ENCODE data around the gene INHBA.

Gene INHBA

GRCh38 chr7:41702635-41703371 is at the start of gene INHBA:
INHBA (minus strand) TSS chr7:41703090; CDS start chr7:41700374, 2,716 bp downstream.
- no peak for DNase-seq

GRCh38 chr7:41752615-41753014 is 49.7 kb upstream of the INHBA start:
- DNase-seq = no peak

GRCh38 chr7:41750661-41751540 is 48.0 kb upstream of the INHBA start:
- DNase-seq = no peak

- no peak for DNase-seq
These were observed 45.1 kb upstream of the INHBA start for GRCh38 chr7:41747961-41748360.

DNA sequence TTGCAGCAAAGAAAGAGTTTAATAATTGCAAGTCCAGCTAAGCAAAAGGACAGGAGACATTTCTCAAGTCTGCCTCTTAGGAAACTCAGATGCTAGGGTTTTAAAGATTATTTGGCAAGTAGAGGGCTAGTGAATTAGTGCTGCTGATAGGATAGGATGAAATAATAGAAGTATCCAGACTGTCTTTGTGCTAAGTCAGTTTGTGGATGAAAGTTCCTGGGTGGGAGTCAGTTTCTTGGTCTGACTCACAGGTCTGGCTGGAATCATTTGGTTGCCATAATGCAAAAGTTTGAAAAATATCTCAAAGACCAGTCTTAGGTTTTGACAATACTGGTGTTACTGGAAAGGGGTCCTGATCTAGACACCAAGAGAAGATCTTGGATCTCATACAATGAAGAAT is 42.6 kb upstream of the INHBA start:
- DNase-seq = no peak

DNA sequence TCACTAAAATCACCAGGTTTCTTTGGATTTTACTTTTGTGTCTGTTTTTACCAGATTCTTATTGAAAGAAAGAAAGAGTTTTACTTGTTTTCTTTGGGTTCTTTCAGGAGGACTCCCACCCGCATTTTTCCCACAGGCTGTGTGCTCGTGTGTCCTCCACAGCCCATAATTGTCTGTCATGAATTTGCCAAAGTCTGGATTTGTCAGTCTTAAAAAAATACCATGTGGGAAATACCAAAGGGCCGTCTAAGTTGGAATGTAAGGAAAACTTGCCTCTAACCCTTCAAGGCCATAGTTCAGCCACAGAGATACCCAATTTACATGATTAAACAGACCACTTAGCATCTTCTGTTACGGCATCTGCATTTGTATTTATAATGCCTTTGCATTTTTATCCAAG is 41.3 kb upstream of the INHBA start:
- no peak for DNase-seq

DNA sequence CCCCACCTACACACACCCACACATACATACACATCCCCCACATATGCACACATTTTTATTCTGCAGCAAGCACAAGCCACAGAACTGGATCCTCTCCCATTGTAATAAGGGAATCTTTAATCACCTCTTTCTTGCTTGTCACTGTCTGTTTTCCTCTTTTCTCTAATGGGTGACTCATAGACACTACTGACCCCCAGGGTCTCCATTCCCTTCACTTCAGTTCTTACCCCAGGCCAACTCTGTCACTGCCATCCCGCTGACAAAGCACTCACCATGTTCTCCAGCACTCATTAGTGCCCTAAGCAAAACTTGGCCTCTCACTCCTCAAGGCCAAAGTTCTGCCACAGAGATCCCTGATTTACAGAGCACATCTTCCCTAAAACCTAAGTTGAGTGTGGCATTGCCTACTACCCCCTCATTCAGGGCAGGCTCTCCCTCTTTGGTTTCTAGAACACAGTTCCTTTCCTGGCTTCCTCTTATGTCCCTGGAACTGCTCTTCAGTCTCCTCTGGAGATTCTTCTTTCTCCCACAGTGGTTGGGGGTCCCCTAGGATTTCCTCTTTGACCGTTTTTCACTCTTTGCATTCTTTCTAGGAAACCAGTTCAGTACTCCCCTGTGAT is 39.6 kb upstream of the INHBA start:
- DNase-seq = no peak

- DNase-seq = no peak
These were observed 35.9 kb upstream of the INHBA start for GRCh38 chr7:41738806-41739205.

GRCh38 chr7:41738336-41738735 is 35.4 kb upstream of the INHBA start:
- DNase-seq = no peak

- DNase-seq = no peak
These were observed 32.3 kb upstream of the INHBA start for GRCh38 chr7:41735206-41735605.

GRCh38 chr7:41732843-41733306 is 30.0 kb upstream of the INHBA start:
- DNase-seq = no peak

- no peak for DNase-seq
These were observed 29.5 kb upstream of the INHBA start for GRCh38 chr7:41732436-41732785.

DNA sequence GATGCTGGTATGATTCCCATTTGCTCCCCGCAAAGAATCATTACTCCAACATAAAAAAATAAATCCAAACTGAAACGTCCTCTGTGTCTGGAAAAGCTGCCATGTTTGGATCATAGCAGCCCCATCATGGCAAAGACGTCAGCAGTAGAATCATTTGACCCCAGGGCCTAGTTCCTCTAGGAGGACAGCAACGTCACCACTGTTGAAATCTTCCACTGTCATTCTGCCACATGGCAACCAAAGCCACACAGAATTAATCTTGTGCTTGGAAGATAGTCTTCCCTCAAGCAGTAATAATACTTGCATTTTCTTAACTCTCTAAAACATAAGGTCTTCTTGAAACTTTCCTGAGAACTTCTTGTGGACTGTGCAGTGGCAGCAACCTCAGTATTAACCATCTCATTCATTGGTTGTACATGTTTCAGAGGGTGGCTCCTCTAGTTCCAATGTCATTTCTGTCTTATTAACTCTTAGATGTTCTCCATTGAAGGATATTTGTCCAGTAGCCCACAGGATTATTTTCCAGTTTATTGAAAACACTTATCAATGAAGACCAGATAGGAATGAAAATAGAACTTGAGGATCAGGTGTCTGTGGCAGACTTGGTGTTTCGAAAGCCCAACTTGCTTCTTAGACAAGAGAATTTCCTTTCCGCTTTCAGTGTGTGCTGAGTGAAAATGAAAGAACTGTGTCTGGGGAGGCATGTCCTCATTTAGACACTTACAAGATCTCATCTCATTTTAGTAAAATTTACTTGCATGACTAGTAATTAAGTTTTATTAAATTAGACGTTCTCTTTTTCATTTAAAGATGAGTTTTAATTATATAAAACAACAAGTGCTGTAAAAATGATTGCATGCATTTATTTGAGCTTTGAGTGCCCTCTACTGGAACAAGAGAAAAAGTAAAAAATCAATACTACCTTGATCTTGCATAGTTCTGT is 28.9 kb upstream of the INHBA start:
- no peak for DNase-seq

- no peak for DNase-seq
These were observed 27.8 kb upstream of the INHBA start for GRCh38 chr7:41730668-41731067.

DNA sequence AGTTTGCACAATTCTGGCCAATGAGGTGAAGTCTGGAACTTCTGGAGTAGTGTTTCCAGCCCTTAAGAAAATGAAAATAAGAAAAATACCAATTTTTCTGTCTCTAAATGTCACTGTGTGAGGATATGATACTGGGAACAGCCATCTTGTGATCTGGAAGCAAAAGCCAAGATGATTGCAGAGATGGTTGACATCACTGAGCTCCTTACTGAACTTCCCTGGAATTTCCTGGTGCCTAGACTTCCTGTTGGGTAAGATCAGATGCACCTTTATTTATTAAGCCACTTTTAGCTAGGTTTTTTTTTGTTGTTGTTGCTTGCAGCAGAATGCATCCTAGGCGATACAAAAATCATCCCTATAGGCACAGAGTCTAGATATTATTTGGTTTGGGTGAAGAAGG is 27.3 kb upstream of the INHBA start:
- DNase-seq = no peak

DNA sequence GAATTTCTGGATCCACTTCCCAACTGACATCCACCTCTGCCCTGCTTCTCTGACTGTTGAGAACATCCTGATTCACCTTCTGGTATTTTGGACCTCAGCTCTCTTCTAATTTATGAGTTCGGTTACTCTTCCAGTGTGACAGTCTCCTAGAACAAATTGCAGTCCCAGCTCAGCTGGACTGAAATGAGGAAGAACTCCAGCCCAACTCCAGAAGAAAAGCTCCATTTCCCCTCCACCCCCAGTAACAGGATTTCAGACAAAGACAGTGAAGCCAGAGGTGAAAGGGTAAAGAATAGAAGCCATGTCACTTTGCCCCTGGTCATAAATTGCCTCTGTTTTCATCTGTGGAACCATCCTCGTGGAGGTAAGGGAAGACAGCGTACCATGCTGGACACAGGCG is 26.2 kb upstream of the INHBA start:
- no peak for DNase-seq

DNA sequence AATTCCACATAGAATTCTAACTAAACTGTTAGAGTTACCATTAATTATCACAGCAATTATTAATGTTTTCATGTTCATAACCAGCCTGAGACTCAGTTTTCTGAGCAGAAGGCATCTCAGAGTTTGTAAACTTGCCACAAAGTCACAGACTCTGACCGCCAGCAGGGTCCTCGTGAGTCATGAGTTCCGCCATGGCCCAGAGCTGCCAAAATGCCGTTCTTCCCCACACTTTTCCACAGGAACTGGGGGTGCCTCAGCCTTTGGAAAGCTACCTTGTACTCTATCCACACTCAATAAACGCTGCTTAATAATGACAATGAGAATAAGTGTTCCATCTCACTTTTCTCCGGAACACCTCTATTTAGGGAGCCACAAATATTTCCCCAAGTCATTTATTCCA is 22.1 kb upstream of the INHBA start:
- no peak for DNase-seq

- DNase-seq = no peak
These were observed 18.0 kb upstream of the INHBA start for GRCh38 chr7:41720886-41721285.

DNA sequence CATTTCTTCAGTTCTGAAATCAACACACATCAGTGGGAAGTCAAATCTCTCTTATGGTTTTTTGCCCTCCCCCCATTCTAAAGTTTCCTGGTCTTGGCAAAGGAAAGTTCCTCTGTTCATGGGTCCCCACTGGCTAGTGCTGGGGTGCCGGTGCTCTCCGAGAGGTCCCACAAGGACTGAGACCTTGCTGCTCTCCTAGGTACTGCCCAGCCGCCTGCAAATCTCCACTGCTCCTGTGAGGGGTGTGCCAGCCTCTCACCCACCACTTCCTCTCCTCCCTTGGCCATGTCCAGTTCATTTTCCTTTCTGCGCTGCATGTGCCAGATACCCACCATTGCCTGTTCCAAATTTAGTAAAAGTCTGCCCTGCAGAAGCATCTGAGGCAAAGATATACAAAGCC is 17.2 kb upstream of the INHBA start:
- DNase-seq = no peak

DNA sequence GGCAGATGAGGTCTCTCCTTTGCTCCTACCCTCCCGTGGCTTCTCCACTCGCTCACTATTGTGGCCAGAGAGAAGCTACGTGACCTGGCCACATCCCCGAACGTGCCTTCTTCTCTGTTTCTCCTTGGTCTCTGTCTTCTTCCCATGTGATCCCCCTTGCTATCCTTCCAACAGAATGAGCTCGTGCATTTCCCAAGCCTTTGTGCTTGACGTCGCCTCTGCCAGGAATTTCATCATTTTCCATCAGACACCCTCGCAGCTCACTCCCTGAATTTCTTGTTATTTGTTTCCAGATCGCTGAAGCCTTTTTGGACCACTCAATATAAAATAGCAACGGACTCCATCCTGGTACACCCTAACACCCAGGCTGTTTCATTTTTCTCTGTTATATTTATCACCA is 13.8 kb upstream of the INHBA start:
- no peak for DNase-seq

DNA sequence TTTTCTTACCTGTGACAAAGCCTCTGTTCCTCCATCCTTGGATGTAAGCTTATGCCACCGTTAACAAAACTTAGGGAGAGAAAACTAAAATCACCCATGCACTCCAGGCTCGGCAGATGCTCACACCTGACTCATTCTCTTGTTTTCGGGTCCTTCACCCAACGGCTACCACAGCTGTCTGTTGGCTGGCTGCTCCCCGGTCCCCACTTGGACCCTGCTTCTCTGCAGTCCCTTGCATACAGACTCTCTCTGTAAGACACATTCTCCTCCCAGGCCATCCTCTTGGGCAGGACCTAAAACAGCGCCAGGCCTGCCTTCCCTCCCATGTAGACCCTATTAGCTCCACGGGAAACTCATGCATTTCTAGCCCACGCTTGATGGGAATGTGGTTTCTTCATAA is 12.1 kb upstream of the INHBA start:
- DNase-seq = no peak

GRCh38 chr7:41711283-41712064 is 8.6 kb upstream of the INHBA start:
- peak; percentile 8 for DNase-seq

Measured in activated CD4-positive, alpha-beta T cell treated with anti-CD3 and anti-CD28 coated beads for 48 hours (primary cell).